ENCODE measurements around the gene UNC13A. TPM values are rescaled to one million over a fixed set of nuclear protein-coding genes. Genes with fewer than 3 reads are reported as not detected.

The UNC13A gene
- total RNA-seq, 4 donors from 2014 or later = under 0.01 to 0.40 (median 0.15) TPM

DNA sequence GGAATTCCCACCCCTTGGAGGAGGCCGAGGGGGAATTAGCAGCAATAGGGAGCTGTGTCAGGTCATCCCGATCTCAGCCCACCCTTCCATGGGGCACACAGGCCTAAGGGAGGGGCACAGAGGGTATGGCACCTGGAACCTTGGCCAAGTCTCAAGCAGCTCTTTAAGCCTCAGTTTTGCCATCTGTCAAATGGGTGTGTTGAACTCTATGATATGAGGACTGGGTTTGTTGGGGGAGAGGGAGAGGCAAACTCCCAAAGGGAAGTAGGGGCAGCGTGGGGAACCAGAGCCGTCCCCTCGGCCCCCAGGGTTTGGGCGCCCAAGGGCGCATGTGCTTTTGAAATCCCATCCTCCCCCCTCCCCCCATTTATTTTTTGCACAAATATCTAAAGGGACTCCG, 83.0 kb downstream of the UNC13A start:
- Histone ChIP-seq H3K36me3 (no peaks in the 10 kb centered on the region), H3K27ac (no peak overlapping the region)

DNA sequence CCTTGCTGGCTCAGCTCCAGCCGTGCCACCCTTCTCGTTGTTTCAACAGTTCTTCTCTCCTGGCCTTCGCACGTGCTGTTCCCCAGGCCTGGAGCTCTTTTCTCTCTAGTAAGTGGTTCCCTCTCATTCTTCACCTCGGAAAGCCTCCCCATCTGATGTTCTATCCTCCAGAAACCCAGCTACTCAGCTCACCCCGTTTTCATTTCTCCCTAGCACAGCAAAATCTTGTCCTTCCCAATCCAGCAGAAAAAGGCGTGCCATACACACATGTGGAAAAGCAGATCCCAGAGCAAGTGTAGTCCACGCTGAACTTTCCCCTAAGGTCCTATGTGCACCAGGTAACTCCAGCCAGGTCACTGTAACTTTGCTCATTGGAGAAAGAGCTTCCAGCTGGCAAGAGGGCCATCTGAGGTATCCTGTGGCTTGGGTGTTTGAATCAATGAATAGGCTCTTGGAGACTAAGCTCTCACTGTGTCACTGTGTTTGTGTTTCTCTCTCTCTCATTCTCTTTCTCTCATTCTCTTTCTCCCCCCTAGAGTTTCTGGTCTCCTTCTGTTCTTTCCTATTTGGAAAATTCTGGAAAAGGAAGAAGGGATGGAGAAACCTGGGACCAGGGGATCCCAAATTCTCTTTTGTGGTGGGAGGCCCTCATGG, 83.7 kb downstream of the UNC13A start:
- no peak for ATAC-seq

More for the DNA sequence above, 83.0 kb downstream of the UNC13A start:
- H3K4me1 ChIP-seq = peaks cover 0 to 15% (median 9%) of the 10 kb centered on the region in 3 donors
- no peaks in the 10 kb centered on the region for H3K9me3 ChIP-seq
- H3K4me3 ChIP-seq = no peak overlapping the region
- no peak for ATAC-seq
- TF ChIP-seq EP300 (IDR thresholded peaks at IDR 0.05) (no peak), CTCF (IDR thresholded peaks at IDR 0.05) (no peak), POLR2AphosphoS5 (IDR thresholded peaks at IDR 0.05) (no peak), POLR2A (IDR thresholded peaks at IDR 0.05) (no peak)
- 77 to 100% methylated on average over 2 to 5 of the region's 8 CpGs for WGBS, 2 donors (ENCODE audit: low coverage in 1 of 2)
- H3K27me3 ChIP-seq = peaks cover 84% of the 10 kb centered on the region

DNA sequence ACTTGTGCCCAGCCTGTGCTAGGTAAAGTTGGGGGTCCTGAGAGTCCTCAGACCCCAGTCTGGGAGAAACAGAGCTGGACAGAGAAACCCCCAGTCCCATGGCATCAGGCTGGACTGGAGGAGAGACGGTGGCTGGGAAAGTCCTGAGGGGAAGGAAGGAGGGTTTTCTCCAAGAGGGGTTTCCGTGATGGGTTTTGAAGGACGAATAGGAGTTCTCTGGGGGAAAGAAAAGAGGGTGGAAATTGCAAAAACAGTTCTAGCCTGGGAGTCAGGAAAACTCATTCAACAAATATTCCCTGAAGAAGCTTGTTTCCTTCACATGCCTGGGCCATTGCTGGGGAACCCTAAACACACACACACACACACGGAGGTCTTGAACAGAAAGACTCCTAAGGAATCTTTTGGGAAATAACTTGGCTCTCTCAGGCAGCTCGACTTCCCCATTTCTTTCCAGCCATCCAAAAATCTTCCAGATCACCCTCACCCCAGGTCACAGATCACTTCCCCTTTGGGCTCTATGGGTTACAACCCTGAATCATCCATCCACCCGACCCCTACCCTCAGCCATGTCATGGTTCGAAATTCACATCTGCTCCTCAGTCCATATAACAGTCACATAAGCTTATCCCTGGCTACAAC, 85.2 kb downstream of the UNC13A start:
- Histone ChIP-seq H3K27ac (no peak overlapping the region), H3K27me3 (peaks cover 81% of the 10 kb centered on the region), H3K36me3 (no peaks in the 10 kb centered on the region), H3K4me3 (no peak overlapping the region), H3K9me3 (no peaks in the 10 kb centered on the region), H3K4me1 (peaks cover 0 to 15% (median 9%) of the 10 kb centered on the region in 3 donors)
- ATAC-seq = no peak
- no peak for TF ChIP-seq CTCF (IDR thresholded peaks at IDR 0.05)
- no peak for TF ChIP-seq POLR2AphosphoS5 (IDR thresholded peaks at IDR 0.05)
- no peak for TF ChIP-seq POLR2A (IDR thresholded peaks at IDR 0.05)
- no peak for TF ChIP-seq EP300 (IDR thresholded peaks at IDR 0.05)
- 73% methylated on average over 7 of the region's 7 CpGs; no CpG with 5 or more reads in 1 of the 2 donors for WGBS, 2 donors (ENCODE audit: low coverage in 1 of 2)

More for the DNA sequence above, 83.7 kb downstream of the UNC13A start:
- peaks cover 0 to 15% (median 9%) of the 10 kb centered on the region in 3 donors for H3K4me1 ChIP-seq
- TF ChIP-seq POLR2A (IDR thresholded peaks at IDR 0.05) (no peak), POLR2AphosphoS5 (IDR thresholded peaks at IDR 0.05) (no peak)
- H3K36me3 ChIP-seq = no peaks in the 10 kb centered on the region
- no peaks in the 10 kb centered on the region for H3K9me3 ChIP-seq
- 52 to 65% methylated on average over 5 to 8 of the region's 8 CpGs for WGBS, 2 donors (ENCODE audit: low coverage in 1 of 2)
- peaks cover 81% of the 10 kb centered on the region for H3K27me3 ChIP-seq
- H3K27ac ChIP-seq = no peak overlapping the region
- H3K4me3 ChIP-seq = no peak overlapping the region

GRCh38 chr19:17602217-17602616, 85.9 kb downstream of the UNC13A start:
- no peaks in the 10 kb centered on the region for H3K36me3 ChIP-seq
- no peak for TF ChIP-seq EP300 (IDR thresholded peaks at IDR 0.05)
- no peak for TF ChIP-seq CTCF (IDR thresholded peaks at IDR 0.05)
- no peak for TF ChIP-seq POLR2AphosphoS5 (IDR thresholded peaks at IDR 0.05)
- no peak for TF ChIP-seq POLR2A (IDR thresholded peaks at IDR 0.05)
- H3K27ac ChIP-seq = no peak overlapping the region
- WGBS, 2 donors (ENCODE audit: low coverage in 1 of 2) = 28 to 45% methylated on average over 4 to 5 of the region's 8 CpGs
- no peak for ATAC-seq
- H3K4me3 ChIP-seq = no peak overlapping the region
- peaks cover 73% of the 10 kb centered on the region for H3K27me3 ChIP-seq
- H3K4me1 ChIP-seq = peaks cover 0 to 15% (median 9%) of the 10 kb centered on the region in 3 donors
- H3K9me3 ChIP-seq = no peaks in the 10 kb centered on the region

GRCh38 chr19:17601683-17602082, 86.5 kb downstream of the UNC13A start:
- Histone ChIP-seq H3K27me3 (peaks cover 67% of the 10 kb centered on the region), H3K4me3 (no peak overlapping the region), H3K9me3 (no peaks in the 10 kb centered on the region), H3K4me1 (peaks cover 0 to 13% (median 9%) of the 10 kb centered on the region in 3 donors), H3K36me3 (no peaks in the 10 kb centered on the region), H3K27ac (no peak overlapping the region)
- TF ChIP-seq EP300 (IDR thresholded peaks at IDR 0.05) = no peak
- TF ChIP-seq POLR2AphosphoS5 (IDR thresholded peaks at IDR 0.05) = no peak
- no peak for TF ChIP-seq POLR2A (IDR thresholded peaks at IDR 0.05)
- TF ChIP-seq CTCF (IDR thresholded peaks at IDR 0.05) = no peak
- ATAC-seq = no peak
- 7 to 18% methylated on average over 7 to 9 of the region's 9 CpGs for WGBS, 2 donors (ENCODE audit: low coverage in 1 of 2)

Data from gastroesophageal sphincter (tissue), 4 donors.